Transverse colon (tissue), 4 donors: ENCODE data around the gene PTPRG. TPM values are rescaled to one million over a fixed set of nuclear protein-coding genes. Genes with fewer than 3 reads are reported as not detected.
"Not testable (repeated sequence)": the region's sequence is repeated elsewhere in the genome, so short reads cannot be mapped to it uniquely, and the experiment has no call there.

Experiments used
- DNase-seq: peaks from one replicate; pipeline ENCODE4 v3.0.0-alpha.2; 2019
- H3K27ac ChIP-seq, 4 donors: fragments of 200-600 bp; sonication (generic); 2 replicates each; pipeline ENCODE4 v1.5.1; 2016 to 2018; ENCODE audit warnings: inconsistent platforms in 4 of 4
- H3K27me3 ChIP-seq: fragments of 200-600 bp; sonication (generic); 2 replicates; pipeline ENCODE4 v1.5.1; 2017; ENCODE audit warnings: inconsistent platforms
- H3K36me3 ChIP-seq, 4 donors: fragments of 200-600 bp; sonication (generic); 2 replicates each; pipeline ENCODE4 v1.5.1; 2017 to 2019; ENCODE audit warnings: inconsistent platforms in 4 of 4
- H3K4me1 ChIP-seq, 4 donors: fragments of 200-600 bp; sonication (generic); 2 replicates each; pipeline ENCODE4 v1.5.1; 2017 to 2020; ENCODE audit warnings: inconsistent platforms in 4 of 4
- H3K4me3 ChIP-seq, 4 donors: fragments of 200-600 bp; sonication (generic); 1 replicate in 1 of 4; 2 replicates in 3 of 4; pipeline versions ENCODE4 v1.5.1 to v1.6.1; 2017 to 2019; ENCODE audit warnings: inconsistent platforms in 4 of 4
- H3K9me3 ChIP-seq, 2 donors: fragments of 200-600 bp; sonication (generic); 2 replicates each; pipeline ENCODE4 v1.5.1; 2017 to 2019; ENCODE audit warnings: inconsistent platforms in 2 of 2
- CTCF ChIP-seq, 5 experiments: fragments of 200-600 bp in 3 of 5; fragments of 450-650 bp in 2 of 5; sonication (generic) in 3 of 5; IDR thresholded peaks; 1 replicate in 2 of 5; 2 replicates in 3 of 5; pipeline ENCODE4 v1.5.1; 2016 to 2017; ENCODE audit warnings: antibody characterized with exemption in 5 of 5, inconsistent platforms in 3 of 5, mild to moderate bottlenecking in 2 of 5, moderate library complexity in 1 of 5
- EP300 ChIP-seq: sonication (generic); formaldehyde crosslinking; IDR thresholded peaks from one replicate; pipeline ENCODE4 v1.6.1; 2017; ENCODE audit warnings: antibody characterized with exemption, low read depth
- POLR2A ChIP-seq: fragments of 450-650 bp; IDR thresholded peaks from one replicate; pipeline ENCODE4 v1.6.1; 2016; ENCODE audit warnings: antibody characterized with exemption, mild to moderate bottlenecking, moderate library complexity
- POLR2AphosphoS5 ChIP-seq, 3 donors: sonication (generic); formaldehyde crosslinking; IDR thresholded peaks; one replicate each; pipeline ENCODE4 v1.6.1; 2016; ENCODE audit warnings: antibody characterized with exemption in 3 of 3
- WGBS, 2 donors: methylation state at CpG; one replicate each; pipeline ENCODE4 v1.1.5; 2018; ENCODE audit warnings: low coverage in 1 of 2; 5-methylcytosine and 5-hydroxymethylcytosine counted together
- in situ Hi-C, 4 donors: fragments of 200-750 bp; cut with MboI; loops; one replicate each; pipeline versions ENCODE4 v1.15.0 to v1.15.1; 2017; ENCODE audit warnings: low sequenced_read_pairs in 3 of 4, low pct_ligation_motif_present in 1 of 4, low pct_unique_long_range_greater_than_20kb in 1 of 4
- intact Hi-C: fragments of 100-400 bp; cut with DNase I; formaldehyde crosslinking; loops from one replicate; pipeline ENCODE4 v1.15.1; 2023; ENCODE audit warnings: low total_unique reads
- total RNA-seq, 4 donors: library from RNA; depleted of rRNA; stranded (reverse); fragments of >200 nt; gene quantifications; one replicate each; pipeline ENCODE4 v1.1.0, GENCODE V29; 2016

Gene PTPRG
- total RNA-seq, 4 donors from 2014 or later = 29.2 to 83.4 (median 41.6) TPM

- Histone ChIP-seq H3K4me3 (no peak overlapping the region), H3K27ac (no peak overlapping the region), H3K36me3 (no peaks in the 10 kb centered on the region), H3K4me1 (no peaks in the 10 kb centered on the region), H3K9me3 (no peaks in the 10 kb centered on the region), H3K27me3 (no peaks in the 10 kb centered on the region)
- in situ Hi-C loops (no loop called here), intact Hi-C loops (no loop called here)
- 31 to 44% methylated on average over 6 of the region's 6 CpGs for WGBS, 2 donors
- TF ChIP-seq POLR2AphosphoS5 (IDR thresholded peaks at IDR 0.05) = no peak
- no peak for TF ChIP-seq POLR2A
- TF ChIP-seq EP300 = no peak
- TF ChIP-seq CTCF (IDR thresholded peaks at IDR 0.05) = no peak
- DNase-seq = no peak
Observed at GRCh38 chr3:61537366-61537765, 24.0 kb upstream of the PTPRG start.

GRCh38 chr3:61538486-61538885 lies 22.9 kb upstream of the PTPRG start:
- no peak for TF ChIP-seq EP300
- TF ChIP-seq POLR2AphosphoS5 (IDR thresholded peaks at IDR 0.05) = no peak
- WGBS, 2 donors = 67 to 89% methylated on average over 3 to 5 of the region's 5 CpGs
- no peak overlapping the region for H3K27ac ChIP-seq
- in situ Hi-C loops (no loop called here), intact Hi-C loops (no loop called here)
- no peaks in the 10 kb centered on the region for H3K36me3 ChIP-seq
- no peaks in the 10 kb centered on the region for H3K4me1 ChIP-seq
- H3K9me3 ChIP-seq = no peaks in the 10 kb centered on the region
- H3K27me3 ChIP-seq = no peaks in the 10 kb centered on the region
- no peak overlapping the region for H3K4me3 ChIP-seq
- no peak for DNase-seq

- no peaks in the 10 kb centered on the region for H3K4me1 ChIP-seq
- DNase-seq = no peak
- TF ChIP-seq CTCF (IDR thresholded peaks at IDR 0.05) = no peak
- no peaks in the 10 kb centered on the region for H3K9me3 ChIP-seq
- H3K4me3 ChIP-seq = no peak overlapping the region
- no peaks in the 10 kb centered on the region for H3K36me3 ChIP-seq
- WGBS, 2 donors = 59 to 67% methylated on average over 4 of the region's 4 CpGs
- in situ Hi-C loops (no loop called here), intact Hi-C loops (no loop called here)
- no peak overlapping the region for H3K27ac ChIP-seq
- H3K27me3 ChIP-seq = no peaks in the 10 kb centered on the region
Observed at GRCh38 chr3:61541694-61542093, 19.7 kb upstream of the PTPRG start.

- Histone ChIP-seq H3K9me3 (no peaks in the 10 kb centered on the region), H3K4me3 (no peak overlapping the region), H3K4me1 (no peaks in the 10 kb centered on the region), H3K27me3 (no peaks in the 10 kb centered on the region), H3K27ac (no peak overlapping the region), H3K36me3 (no peaks in the 10 kb centered on the region)
- 83 to 100% methylated on average over 2 of the region's 2 CpGs for WGBS, 2 donors
- intact Hi-C loops = no loop called here
- TF ChIP-seq POLR2AphosphoS5 (IDR thresholded peaks at IDR 0.05) = no peak
- TF ChIP-seq POLR2A = no peak
- no peak for TF ChIP-seq CTCF (IDR thresholded peaks at IDR 0.05)
- no peak for TF ChIP-seq EP300
- in situ Hi-C loops = no loop called here
- no peak for DNase-seq
Observed at GRCh38 chr3:61545716-61546115, 15.7 kb upstream of the PTPRG start.

GRCh38 chr3:61547625-61548024 lies 13.7 kb upstream of the PTPRG start:
- H3K27ac ChIP-seq = no peak overlapping the region
- H3K4me3 ChIP-seq = no peak overlapping the region
- TF ChIP-seq POLR2A = no peak
- TF ChIP-seq POLR2AphosphoS5 (IDR thresholded peaks at IDR 0.05) = no peak
- TF ChIP-seq EP300 = no peak
- TF ChIP-seq CTCF (IDR thresholded peaks at IDR 0.05) = no peak
- H3K27me3 ChIP-seq = no peaks in the 10 kb centered on the region
- intact Hi-C loops (no loop called here), in situ Hi-C loops (no loop called here)
- no peaks in the 10 kb centered on the region for H3K9me3 ChIP-seq
- H3K36me3 ChIP-seq = no peaks in the 10 kb centered on the region
- WGBS, 2 donors = 62 to 76% methylated on average over 4 of the region's 4 CpGs
- DNase-seq = no peak
- no peaks in the 10 kb centered on the region for H3K4me1 ChIP-seq

GRCh38 chr3:61552704-61553103 lies 8.7 kb upstream of the PTPRG start:
- H3K4me1 ChIP-seq, H3K36me3 ChIP-seq, H3K4me3 ChIP-seq, intact Hi-C loops, H3K9me3 ChIP-seq, H3K27me3 ChIP-seq, H3K27ac ChIP-seq, DNase-seq: not testable (repeated sequence)
- in situ Hi-C loops = loop anchor here (25.0 kb wide), 4 partner anchors 90 to 635 kb away; no protein-coding TSS in a partner anchor
- WGBS, 2 donors = 85 to 94% methylated on average over 8 of the region's 8 CpGs
